Measurements from ENCODE around the gene ELF2. TPM values are rescaled to one million over a fixed set of nuclear protein-coding genes. Genes with fewer than 3 reads are reported as not detected.

The ELF2 gene
- total and polyA plus RNA-seq, 2 experiments from 2014 or later = 38.2 to 48.8 TPM

DNA sequence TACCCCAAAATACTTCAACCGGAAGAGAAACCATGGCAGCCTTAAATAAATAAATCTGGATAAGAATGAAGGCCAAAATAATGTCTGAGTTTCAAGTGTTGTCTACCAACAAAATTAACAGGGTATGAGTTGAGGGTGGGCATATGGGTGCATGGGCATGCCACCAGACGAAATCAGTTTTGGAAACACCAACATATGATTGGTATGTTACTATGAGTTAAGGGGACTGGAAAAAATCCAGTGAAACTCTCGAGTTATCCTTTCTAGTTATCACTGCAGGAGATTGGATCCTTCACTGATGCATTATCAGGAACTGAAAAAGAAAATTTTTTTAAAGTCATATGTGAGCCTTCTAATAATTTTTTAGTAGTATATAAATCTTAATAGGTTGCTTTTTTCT is 129.0 kb downstream of the ELF2 start:
- no peak overlapping the region for H3K4me2 ChIP-seq
- peaks cover 26% of the 10 kb centered on the region; the same call in 1 of the 2 replicates for H3K36me3 ChIP-seq (ENCODE audit: insufficient read depth)
- H3F3A ChIP-seq (replicated peaks; ENCODE audit: low read depth) = peaks cover 14% of the 10 kb centered on the region; the same call in 1 of the 2 replicates
- peaks cover 49% of the 10 kb centered on the region for H3K36me3 Mint-ChIP-seq (ENCODE audit: low read depth)
- peaks cover 7% of the 10 kb centered on the region for H3K27me3 Mint-ChIP-seq (ENCODE audit: insufficient read depth, low read depth, poor library complexity)
- TF ChIP-seq CREB1 (CRISPR knock-in tag; IDR thresholded peaks at IDR 0.05; ENCODE audit: low read depth) = no peak
- TF ChIP-seq EZH2 (IDR thresholded peaks at IDR 0.05; ENCODE audit: low read depth, unreplicated experiment) = no peak
- no peak for TF ChIP-seq STAT1 (IDR thresholded peaks at IDR 0.05; ENCODE audit: unreplicated experiment)
- no peak for TF ChIP-seq EZH2phosphoT487 (IDR thresholded peaks at IDR 0.05; ENCODE audit: unreplicated experiment)
- TF ChIP-seq, protein P1, sequence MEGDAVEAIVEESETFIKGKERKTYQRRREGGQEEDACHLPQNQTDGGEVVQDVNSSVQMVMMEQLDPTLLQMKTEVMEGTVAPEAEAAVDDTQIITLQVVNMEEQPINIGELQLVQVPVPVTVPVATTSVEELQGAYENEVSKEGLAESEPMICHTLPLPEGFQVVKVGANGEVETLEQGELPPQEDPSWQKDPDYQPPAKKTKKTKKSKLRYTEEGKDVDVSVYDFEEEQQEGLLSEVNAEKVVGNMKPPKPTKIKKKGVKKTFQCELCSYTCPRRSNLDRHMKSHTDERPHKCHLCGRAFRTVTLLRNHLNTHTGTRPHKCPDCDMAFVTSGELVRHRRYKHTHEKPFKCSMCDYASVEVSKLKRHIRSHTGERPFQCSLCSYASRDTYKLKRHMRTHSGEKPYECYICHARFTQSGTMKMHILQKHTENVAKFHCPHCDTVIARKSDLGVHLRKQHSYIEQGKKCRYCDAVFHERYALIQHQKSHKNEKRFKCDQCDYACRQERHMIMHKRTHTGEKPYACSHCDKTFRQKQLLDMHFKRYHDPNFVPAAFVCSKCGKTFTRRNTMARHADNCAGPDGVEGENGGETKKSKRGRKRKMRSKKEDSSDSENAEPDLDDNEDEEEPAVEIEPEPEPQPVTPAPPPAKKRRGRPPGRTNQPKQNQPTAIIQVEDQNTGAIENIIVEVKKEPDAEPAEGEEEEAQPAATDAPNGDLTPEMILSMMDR (conservative IDR thresholded peaks at IDR 0.05; ENCODE audit: low read depth in 2 of 2) = no peak
- no peak for TF ChIP-seq ZNF114 (CRISPR knock-in tag; IDR thresholded peaks at IDR 0.05)
- TF ChIP-seq POLR2AphosphoS5 (IDR thresholded peaks at IDR 0.05; ENCODE audit: low read depth) = no peak
- no peak for TF ChIP-seq JUNB (IDR thresholded peaks at IDR 0.05; ENCODE audit: unreplicated experiment)
- ATAC-seq = no peak
- H3K4me1 Mint-ChIP-seq = peaks cover 10% of the 10 kb centered on the region
- peaks cover 12% of the 10 kb centered on the region; the same call in 1 of the 2 replicates for H3K4me1 ChIP-seq (ENCODE audit: insufficient read depth)
- H3K9me2 ChIP-seq (ENCODE audit: insufficient read depth) = no peaks in the 10 kb centered on the region
- peaks cover 46% of the 10 kb centered on the region for H3K79me2 ChIP-seq (replicated peaks; ENCODE audit: insufficient read depth)
- H3K4me3 ChIP-seq = no peak overlapping the region
- 0 out of 2 replicates have a peak overlapping the region, but pooled peaks have one; percentile 42 for H3K27ac ChIP-seq (ENCODE audit: low read depth)
- no peak overlapping the region for H3K4me3 Mint-ChIP-seq
- H3K27me3 ChIP-seq (ENCODE audit: insufficient read depth) = no peaks in the 10 kb centered on the region
- no peak overlapping the region for H2AFZ ChIP-seq
- no peaks in the 10 kb centered on the region for H3K9me3 Mint-ChIP-seq
- DNase-seq (ENCODE audit: low spot score) = no peak
- peaks cover 25% of the 10 kb centered on the region for H4K20me1 ChIP-seq (replicated peaks; ENCODE audit: insufficient read depth)
- no peak overlapping the region for H3K27ac Mint-ChIP-seq

DNA sequence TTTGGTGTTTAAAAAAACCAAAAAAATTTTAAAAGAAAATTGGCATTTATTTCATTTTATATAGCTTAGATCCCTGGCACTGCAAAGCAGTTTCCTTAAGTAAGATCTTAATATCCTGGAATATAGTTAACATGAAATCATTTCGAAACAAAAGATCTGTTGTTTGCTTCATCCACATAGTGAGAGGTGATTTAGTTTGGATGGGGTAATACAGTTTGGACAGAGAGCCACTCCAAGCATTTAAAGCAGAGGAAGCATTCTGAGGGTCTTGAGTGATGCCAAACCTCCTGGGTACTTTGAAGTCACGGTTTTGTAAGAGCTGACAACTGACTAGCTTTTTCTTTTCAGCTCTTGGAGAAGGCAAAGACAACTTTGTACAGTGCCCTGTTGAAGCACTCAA is 132.7 kb downstream of the ELF2 start:
- peaks cover 26% of the 10 kb centered on the region; the same call in 1 of the 2 replicates for H3K36me3 ChIP-seq (ENCODE audit: insufficient read depth)
- Mint-ChIP-seq H3K36me3 (ENCODE audit: low read depth) (peaks cover 59% of the 10 kb centered on the region), H3K27ac (no peak overlapping the region), H3K27me3 (ENCODE audit: insufficient read depth, low read depth, poor library complexity) (peaks cover 4% of the 10 kb centered on the region), H3K4me1 (peaks cover 11% of the 10 kb centered on the region), H3K4me3 (no peak overlapping the region), H3K9me3 (no peaks in the 10 kb centered on the region)
- peaks cover 24% of the 10 kb centered on the region for H4K20me1 ChIP-seq (replicated peaks; ENCODE audit: insufficient read depth)
- H3K27ac ChIP-seq (ENCODE audit: low read depth) = 0 out of 2 replicates have a peak overlapping the region, but pooled peaks have one; percentile 26
- H3K27me3 ChIP-seq (ENCODE audit: insufficient read depth) = no peaks in the 10 kb centered on the region
- H3K4me1 ChIP-seq (ENCODE audit: insufficient read depth) = peaks cover 19% of the 10 kb centered on the region
- peaks cover 83% of the 10 kb centered on the region for H3K79me2 ChIP-seq (replicated peaks; ENCODE audit: insufficient read depth)
- H3K4me3 ChIP-seq = no peak overlapping the region
- DNase-seq (ENCODE audit: low spot score) = no peak
- peaks cover 16% of the 10 kb centered on the region for H3F3A ChIP-seq (replicated peaks; ENCODE audit: low read depth)
- H3K4me2 ChIP-seq = no peak overlapping the region
- H3K9me2 ChIP-seq (ENCODE audit: insufficient read depth) = no peaks in the 10 kb centered on the region
- no peak for ATAC-seq
- H2AFZ ChIP-seq = no peak overlapping the region
- no peak for TF ChIP-seq EZH2 (IDR thresholded peaks at IDR 0.05; ENCODE audit: low read depth, unreplicated experiment)
- TF ChIP-seq NANOG (IDR thresholded peaks at IDR 0.05; ENCODE audit: borderline replicate concordance) = no peak
- TF ChIP-seq, protein P2, sequence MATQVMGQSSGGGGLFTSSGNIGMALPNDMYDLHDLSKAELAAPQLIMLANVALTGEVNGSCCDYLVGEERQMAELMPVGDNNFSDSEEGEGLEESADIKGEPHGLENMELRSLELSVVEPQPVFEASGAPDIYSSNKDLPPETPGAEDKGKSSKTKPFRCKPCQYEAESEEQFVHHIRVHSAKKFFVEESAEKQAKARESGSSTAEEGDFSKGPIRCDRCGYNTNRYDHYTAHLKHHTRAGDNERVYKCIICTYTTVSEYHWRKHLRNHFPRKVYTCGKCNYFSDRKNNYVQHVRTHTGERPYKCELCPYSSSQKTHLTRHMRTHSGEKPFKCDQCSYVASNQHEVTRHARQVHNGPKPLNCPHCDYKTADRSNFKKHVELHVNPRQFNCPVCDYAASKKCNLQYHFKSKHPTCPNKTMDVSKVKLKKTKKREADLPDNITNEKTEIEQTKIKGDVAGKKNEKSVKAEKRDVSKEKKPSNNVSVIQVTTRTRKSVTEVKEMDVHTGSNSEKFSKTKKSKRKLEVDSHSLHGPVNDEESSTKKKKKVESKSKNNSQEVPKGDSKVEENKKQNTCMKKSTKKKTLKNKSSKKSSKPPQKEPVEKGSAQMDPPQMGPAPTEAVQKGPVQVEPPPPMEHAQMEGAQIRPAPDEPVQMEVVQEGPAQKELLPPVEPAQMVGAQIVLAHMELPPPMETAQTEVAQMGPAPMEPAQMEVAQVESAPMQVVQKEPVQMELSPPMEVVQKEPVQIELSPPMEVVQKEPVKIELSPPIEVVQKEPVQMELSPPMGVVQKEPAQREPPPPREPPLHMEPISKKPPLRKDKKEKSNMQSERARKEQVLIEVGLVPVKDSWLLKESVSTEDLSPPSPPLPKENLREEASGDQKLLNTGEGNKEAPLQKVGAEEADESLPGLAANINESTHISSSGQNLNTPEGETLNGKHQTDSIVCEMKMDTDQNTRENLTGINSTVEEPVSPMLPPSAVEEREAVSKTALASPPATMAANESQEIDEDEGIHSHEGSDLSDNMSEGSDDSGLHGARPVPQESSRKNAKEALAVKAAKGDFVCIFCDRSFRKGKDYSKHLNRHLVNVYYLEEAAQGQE (IDR thresholded peaks at IDR 0.05; ENCODE audit: unreplicated experiment) = no peak
- no peak for TF ChIP-seq STAT1 (IDR thresholded peaks at IDR 0.05; ENCODE audit: unreplicated experiment)
